HepG2 (cell line): ENCODE data around the gene MRPS31. TPM values are rescaled to one million over a fixed set of nuclear protein-coding genes. Genes with fewer than 3 reads are reported as not detected.
"Not testable (repeated sequence)": the region's sequence is repeated elsewhere in the genome, so short reads cannot be mapped to it uniquely, and the experiment has no call there.

Source experiments
- ATAC-seq: fragments of 200-7000 bp; cut with Tn5 transposase; 3 replicates; pipeline ENCODE4 v1.9.1; 2020; ENCODE audit warnings: mild to moderate bottlenecking, moderate library complexity
- BruUV-seq: library from RNA; stranded (reverse); fragments of 400-500 nt; replicated peaks from 2 replicates; lab custom pipeline; 2021; lab: Mats Ljungman, UMichigan
- CTCF ChIA-PET: fragments of 300-600 bp; formaldehyde crosslinking; extraction: SDS; loops from one replicate; lab custom pipeline; 2021; ENCODE audit warnings: low total read pairs, inconsistent platforms, low intra/inter-chr PET ratio; lab: Yijun Ruan, JAX
- POLR2A ChIA-PET: fragments of 350-600 bp; sonication (Branson Sonifier 250); formaldehyde crosslinking; loops from one replicate; lab custom pipeline; 2020; ENCODE audit warnings: antibody characterized with exemption, inconsistent platforms; lab: Yijun Ruan, JAX
- DNase-seq: peaks from one replicate; pipeline ENCODE4 v3.0.0-alpha.2; 2015; ENCODE audit warnings: low spot score
- FAIRE-seq: peaks from 3 replicates; lab custom pipeline; 2011; peaks lifted over from hg19 to GRCh38; lab: Jason Lieb, UNC
- H2AFZ ChIP-seq: one replicate; pipeline ENCODE4 v1.6.1; 2011; ENCODE audit warnings: low read length, inconsistent platforms
- H3K27ac ChIP-seq: fragments of 300-600 bp; 3 replicates; pipeline ENCODE4 v1.8.0; 2011; ENCODE audit warnings: mixed run types, mild to moderate bottlenecking, mixed read lengths, low read length, inconsistent platforms; ENCODE audit not compliant: insufficient read depth; ENCODE audit errors: extremely low read length
- H3K27me3 ChIP-seq, 2 experiments: fragments of 200-600 bp in 1 of 2; 2 replicates in 1 of 2; 3 replicates in 1 of 2; pipeline versions ENCODE4 v1.6.0 to v1.8.0; 2011; ENCODE audit warnings: low read length in 2 of 2, mild to moderate bottlenecking in 2 of 2, moderate library complexity in 2 of 2, inconsistent platforms in 1 of 2; ENCODE audit not compliant: insufficient read depth in 2 of 2, control insufficient read depth in 1 of 2
- H3K36me3 ChIP-seq, 2 experiments: fragments of 200-600 bp in 1 of 2; replicated peaks in 1 of 2; 2 replicates in 1 of 2; 3 replicates in 1 of 2; pipeline versions ENCODE4 v1.5.1 to v1.8.0; 2011; ENCODE audit warnings: low read length in 2 of 2, inconsistent platforms in 1 of 2; ENCODE audit not compliant: insufficient read depth in 2 of 2, control insufficient read depth in 1 of 2
- H3K4me1 ChIP-seq: 2 replicates; pipeline ENCODE4 v1.5.1; 2012; ENCODE audit warnings: low read length, inconsistent platforms; ENCODE audit not compliant: insufficient read depth
- H3K4me2 ChIP-seq: 2 replicates; pipeline ENCODE4 v1.6.0; 2011; ENCODE audit warnings: low read depth, low read length, inconsistent platforms
- H3K4me3 ChIP-seq, 3 experiments: fragments of 200-600 bp in 1 of 3; sonication (generic), shearing (Covaris generic) in 1 of 3; replicated peaks in 1 of 3; 2 replicates each; pipeline ENCODE4 v1.5.1; 2011 to 2016; ENCODE audit warnings: low read length in 3 of 3, inconsistent platforms in 2 of 3, low read depth in 2 of 3, mild to moderate bottlenecking in 2 of 3, control low read depth in 1 of 3, mixed read lengths in 1 of 3; ENCODE audit not compliant: insufficient read depth in 1 of 3
- H3K79me2 ChIP-seq: one replicate; pipeline ENCODE4 v1.6.1; 2011; ENCODE audit warnings: low read length, inconsistent platforms; ENCODE audit not compliant: insufficient read depth
- H3K9ac ChIP-seq: 2 replicates; pipeline ENCODE4 v1.6.0; 2011; ENCODE audit warnings: mild to moderate bottlenecking, low read depth, low read length, inconsistent platforms; ENCODE audit not compliant: insufficient read depth
- H3K9me3 ChIP-seq: 2 replicates; pipeline ENCODE4 v1.5.1; 2012; ENCODE audit warnings: mild to moderate bottlenecking, low read length
- H4K20me1 ChIP-seq: 2 replicates; pipeline ENCODE4 v1.6.0; 2011; ENCODE audit warnings: inconsistent platforms, mild to moderate bottlenecking, low read length, moderate library complexity; ENCODE audit not compliant: insufficient read depth
- CHD4 ChIP-seq: fragments of 200-600 bp; sonication (generic); IDR thresholded peaks from 2 replicates; pipeline ENCODE4 v1.7.0; 2017; ENCODE audit warnings: mild to moderate bottlenecking, low read length, borderline replicate concordance
- HNRNPL ChIP-seq: fragments of 200-400 bp; formaldehyde crosslinking; IDR thresholded peaks from 2 replicates; pipeline ENCODE4 v1.6.1; 2017; ENCODE audit warnings: mild to moderate bottlenecking, low read depth, low read length
- IKZF4 ChIP-seq: sonication (generic); formaldehyde crosslinking; IDR thresholded peaks from 2 replicates; pipeline ENCODE4 v1.5.1; 2020; ENCODE audit warnings: borderline replicate concordance, mild to moderate bottlenecking, low read depth, missing genetic modification reagents; ENCODE audit errors: not compliant biosample characterization
- NR2C2 ChIP-seq: sonication (generic); formaldehyde crosslinking; IDR thresholded peaks from 2 replicates; pipeline ENCODE4 v1.4.0; 2020; ENCODE audit warnings: missing genetic modification reagents, mild to moderate bottlenecking, moderate library complexity, borderline replicate concordance
- RAD51 ChIP-seq: fragments of 450-650 bp; IDR thresholded peaks from 2 replicates; pipeline ENCODE4 v1.6.1; 2016; ENCODE audit warnings: borderline replicate concordance
- ZBTB39 ChIP-seq: sonication (generic); formaldehyde crosslinking; IDR thresholded peaks from 2 replicates; pipeline ENCODE4 v1.5.0; 2020; ENCODE audit warnings: missing genetic modification reagents
- ZNF121 ChIP-seq: sonication (generic); formaldehyde crosslinking; IDR thresholded peaks from 2 replicates; pipeline ENCODE4 v1.5.0; 2020; ENCODE audit warnings: mild to moderate bottlenecking, missing genetic modification reagents
- ZNF674 ChIP-seq: sonication (generic); formaldehyde crosslinking; IDR thresholded peaks from 2 replicates; pipeline ENCODE4 v1.5.0; 2020; ENCODE audit warnings: low read depth, mild to moderate bottlenecking, missing genetic modification reagents
- WGBS: methylation state at CpG from one replicate; pipeline ENCODE4 v1.1.6; 2017; ENCODE audit warnings: low lambda C conversion rate; 5-methylcytosine and 5-hydroxymethylcytosine counted together
- in situ Hi-C: cut with HindIII; loops from 2 replicates; pipeline ENCODE4 v1.10.0; 2017; ENCODE audit warnings: low pct_unique_long_range_greater_than_20kb; ENCODE audit not compliant: extremely low pct_ligation_motif_present
- intact Hi-C: fragments of 100-400 bp; cut with micrococcal nuclease; formaldehyde crosslinking; loops from one replicate; pipeline ENCODE4 v1.10.0; 2022; ENCODE audit not compliant: unreplicated experiment
- polyA plus RNA-seq, 8 experiments: library from polyadenylated mRNA; depleted of rRNA in 3 of 8; stranded (reverse) in 7 of 8; unstranded in 1 of 8; fragments of >200 nt; fragmentation: Illumina TruSeq in 4 of 8; extraction: Trizol in 4 of 8; gene quantifications; 2 replicates each; pipeline versions ENCODE4 v1.2.1 to v1.2.3, GENCODE V29; 2011 to 2016; ENCODE audit warnings: low read depth in 4 of 8, missing spikeins in 1 of 8, mixed read lengths in 1 of 8; ENCODE audit not compliant: insufficient read depth in 1 of 8
- total RNA-seq, 5 experiments: library from RNA; depleted of rRNA; stranded (reverse); fragments of >200 nt; fragmentation: Illumina TruSeq; extraction: Trizol; gene quantifications; 2 replicates each; pipeline ENCODE4 v1.2.3, GENCODE V29; 2016; ENCODE audit warnings: low read depth in 1 of 5
- TF ChIP-seq, protein P1 (sequence below): sonication (generic); formaldehyde crosslinking; IDR thresholded peaks from 2 replicates; pipeline ENCODE4 v1.5.0; 2020; ENCODE audit warnings: mild to moderate bottlenecking, missing genetic modification reagents
- TF ChIP-seq, protein P2 (sequence below): sonication (generic); formaldehyde crosslinking; IDR thresholded peaks from 2 replicates; pipeline ENCODE4 v1.8.0; 2022; ENCODE audit warnings: mild to moderate bottlenecking, missing genetic modification reagents, moderate library complexity

Gene MRPS31
- total and polyA plus RNA-seq, 2 of the 13 experiments (the other 11 are each of a cell fraction or from before 2014, with no cell fraction given), result 23.7 to 34.1 TPM

- TF ChIP-seq ZBTB39 (no peak), NR2C2 (CRISPR knock-in tag) (0 out of 2 replicates have a peak, but pooled peaks have one; percentile 15)
Observed at GRCh38 chr13:40784540-40784939, 13.6 kb upstream of the MRPS31 start (continued).

- H3K36me3 ChIP-seq, H3K27ac ChIP-seq, FAIRE-seq, BruUV-seq, H3K79me2 ChIP-seq, H3K4me3 ChIP-seq, ATAC-seq, in situ Hi-C loops, H3K27me3 ChIP-seq, CTCF ChIA-PET, H3K9ac ChIP-seq, H3K9me3 ChIP-seq, H4K20me1 ChIP-seq, POLR2A ChIA-PET, H2AFZ ChIP-seq, H3K4me2 ChIP-seq, DNase-seq: not testable (repeated sequence)
- peak; percentile 55 for TF ChIP-seq ZNF121 (CRISPR knock-in tag)
- intact Hi-C loops, result loop anchor here (10.0 kb wide), 1 partner anchor 112 kb away; no protein-coding TSS in a partner anchor
- WGBS, result 100% methylated on average over 1 of the region's 1 CpG
- H3K4me1 ChIP-seq, result peaks cover 68% of the 10 kb centered on the region
Observed at GRCh38 chr13:40782971-40783370, 12.0 kb upstream of the MRPS31 start.

- no peak for FAIRE-seq
- no peak overlapping the region for H3K27ac ChIP-seq
- intact Hi-C loops, result loop anchor here (10.0 kb wide), 1 partner anchor 113 kb away; no protein-coding TSS in a partner anchor
- no peak for TF ChIP-seq RAD51
- no peak for TF ChIP-seq HNRNPL
- TF ChIP-seq, protein P1, sequence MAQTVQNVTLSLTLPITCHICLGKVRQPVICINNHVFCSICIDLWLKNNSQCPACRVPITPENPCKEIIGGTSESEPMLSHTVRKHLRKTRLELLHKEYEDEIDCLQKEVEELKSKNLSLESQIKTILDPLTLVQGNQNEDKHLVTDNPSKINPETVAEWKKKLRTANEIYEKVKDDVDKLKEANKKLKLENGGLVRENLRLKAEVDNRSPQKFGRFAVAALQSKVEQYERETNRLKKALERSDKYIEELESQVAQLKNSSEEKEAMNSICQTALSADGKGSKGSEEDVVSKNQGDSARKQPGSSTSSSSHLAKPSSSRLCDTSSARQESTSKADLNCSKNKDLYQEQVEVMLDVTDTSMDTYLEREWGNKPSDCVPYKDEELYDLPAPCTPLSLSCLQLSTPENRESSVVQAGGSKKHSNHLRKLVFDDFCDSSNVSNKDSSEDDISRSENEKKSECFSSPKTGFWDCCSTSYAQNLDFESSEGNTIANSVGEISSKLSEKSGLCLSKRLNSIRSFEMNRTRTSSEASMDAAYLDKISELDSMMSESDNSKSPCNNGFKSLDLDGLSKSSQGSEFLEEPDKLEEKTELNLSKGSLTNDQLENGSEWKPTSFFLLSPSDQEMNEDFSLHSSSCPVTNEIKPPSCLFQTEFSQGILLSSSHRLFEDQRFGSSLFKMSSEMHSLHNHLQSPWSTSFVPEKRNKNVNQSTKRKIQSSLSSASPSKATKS (CRISPR knock-in tag), result no peak
- TF ChIP-seq, protein P2, sequence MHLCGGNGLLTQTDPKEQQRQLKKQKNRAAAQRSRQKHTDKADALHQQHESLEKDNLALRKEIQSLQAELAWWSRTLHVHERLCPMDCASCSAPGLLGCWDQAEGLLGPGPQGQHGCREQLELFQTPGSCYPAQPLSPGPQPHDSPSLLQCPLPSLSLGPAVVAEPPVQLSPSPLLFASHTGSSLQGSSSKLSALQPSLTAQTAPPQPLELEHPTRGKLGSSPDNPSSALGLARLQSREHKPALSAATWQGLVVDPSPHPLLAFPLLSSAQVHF, result no peak
- no peak for TF ChIP-seq CHD4
- no peak for TF ChIP-seq ZNF674 (CRISPR knock-in tag)
- TF ChIP-seq IKZF4 (CRISPR knock-in tag), result no peak
Observed at GRCh38 chr13:40781717-40782116, 10.7 kb upstream of the MRPS31 start.

More at GRCh38 chr13:40781717-40782116, 10.7 kb upstream of the MRPS31 start:
- H4K20me1 ChIP-seq, result no peaks in the 10 kb centered on the region
- peaks cover 65% of the 10 kb centered on the region for H3K4me1 ChIP-seq
- H3K9ac ChIP-seq, result no peak overlapping the region
- POLR2A ChIA-PET, result interaction anchor here (1.0 kb wide), 1 partner anchor 7 kb away, joined by 3 read pairs; the partner anchor contains the start of gene SLC25A15
- no peaks in the 10 kb centered on the region for H3K27me3 ChIP-seq
- BruUV-seq, result no TSS peak
- WGBS, result 92% methylated on average over 11 of the region's 11 CpGs
- ATAC-seq (no peak), DNase-seq (no peak)
- H3K4me2 ChIP-seq, result no peak overlapping the region
- CTCF ChIA-PET, result no interaction called here
- H3K9me3 ChIP-seq, result no peaks in the 10 kb centered on the region
- H3K79me2 ChIP-seq, result no peaks in the 10 kb centered on the region
- in situ Hi-C loops, result no loop called here
- H3K36me3 ChIP-seq, result no peaks in the 10 kb centered on the region
- no peak overlapping the region for H2AFZ ChIP-seq
- H3K4me3 ChIP-seq, result no peak overlapping the region
